Body of pancreas (tissue), 4 donors: ENCODE data around the gene MORN1.

ENCODE experiments used
- CTCF ChIP-seq, 7 experiments: fragments of 450-650 bp in 4 of 7; fragments of 200-600 bp in 3 of 7; sonication (generic) in 3 of 7; IDR thresholded peaks; one replicate each; pipeline ENCODE4 v1.5.1; 2016 to 2019; ENCODE audit warnings: antibody characterized with exemption in 7 of 7
- POLR2A ChIP-seq, 3 donors: fragments of 450-650 bp; IDR thresholded peaks; one replicate each; pipeline ENCODE4 v1.6.1; 2016; ENCODE audit warnings: antibody characterized with exemption in 3 of 3, mild to moderate bottlenecking in 2 of 3

GRCh38 chr1:2439369-2439768 is 48.0 kb upstream of the MORN1 start:
- TF ChIP-seq CTCF (IDR thresholded peaks at IDR 0.05) (no peak), POLR2A (IDR thresholded peaks at IDR 0.05) (no peak)
